Loucy (cell line): ENCODE data around the gene BIK.
A peak's percentile ranks its signal among the peaks of the same experiment; 100 is the strongest.

ENCODE experiments used
- H2AFZ ChIP-seq: fragments of 200-600 bp; sonication (generic); 2 replicates; pipeline ENCODE4 v1.6.0; 2016; ENCODE audit warnings: antibody characterized with exemption, mild to moderate bottlenecking, low read length, moderate library complexity
- H3F3A ChIP-seq: fragments of 200-600 bp; 2 replicates; pipeline ENCODE4 v1.6.0; 2016; ENCODE audit warnings: antibody characterized with exemption, low read depth, mild to moderate bottlenecking
- H3K27me3 ChIP-seq: fragments of 200-600 bp; sonication (generic); 2 replicates; pipeline ENCODE4 v1.6.1; 2014; ENCODE audit warnings: low read length, mild to moderate bottlenecking; ENCODE audit not compliant: insufficient read depth, poor library complexity, severe bottlenecking
- H3K36me3 ChIP-seq: fragments of 200-600 bp; sonication (generic); 2 replicates; pipeline ENCODE4 v1.6.1; 2016; ENCODE audit warnings: low read length; ENCODE audit not compliant: insufficient read depth
- H3K4me1 ChIP-seq: fragments of 200-600 bp; sonication (generic); 2 replicates; pipeline ENCODE4 v1.5.1; 2014; ENCODE audit warnings: low read length, mild to moderate bottlenecking; ENCODE audit not compliant: insufficient read depth, poor library complexity, severe bottlenecking
- H3K4me2 ChIP-seq: fragments of 200-600 bp; sonication (generic); 2 replicates; pipeline ENCODE4 v1.6.0; 2014; ENCODE audit warnings: antibody characterized with exemption, low read length, low read depth, mild to moderate bottlenecking; ENCODE audit not compliant: poor library complexity, severe bottlenecking
- H3K4me3 ChIP-seq: fragments of 200-600 bp; sonication (generic); 2 replicates; pipeline ENCODE4 v1.5.1; 2014; ENCODE audit warnings: low read length, mild to moderate bottlenecking, mixed read lengths; ENCODE audit not compliant: poor library complexity, severe bottlenecking
- H3K79me2 ChIP-seq: fragments of 200-600 bp; sonication (generic); 2 replicates; pipeline ENCODE4 v1.6.1; 2014; ENCODE audit warnings: low read length; ENCODE audit not compliant: insufficient read depth
- H3K9ac ChIP-seq: fragments of 200-600 bp; sonication (generic); 2 replicates; pipeline ENCODE4 v1.6.0; 2014; ENCODE audit warnings: mild to moderate bottlenecking, low read depth, low read length, moderate library complexity; ENCODE audit not compliant: poor library complexity, severe bottlenecking
- H3K9me2 ChIP-seq: fragments of 200-600 bp; sonication (generic); replicated peaks from 2 replicates; pipeline ENCODE4 v1.6.1; 2016; ENCODE audit warnings: low read depth, low read length, mixed read lengths
- H3K9me3 ChIP-seq: fragments of 200-600 bp; sonication (generic); 2 replicates; pipeline ENCODE4 v1.6.1; 2014; ENCODE audit warnings: mild to moderate bottlenecking, antibody characterized with exemption, low read length, low read depth; ENCODE audit not compliant: insufficient read depth
- H4K20me1 ChIP-seq: fragments of 200-600 bp; sonication (generic); 2 replicates; pipeline ENCODE4 v1.6.0; 2014; ENCODE audit warnings: antibody characterized with exemption, low read length, mild to moderate bottlenecking; ENCODE audit not compliant: insufficient read depth, poor library complexity, severe bottlenecking
- EZH2phosphoT487 ChIP-seq: fragments of 200-600 bp; IDR thresholded peaks from 2 replicates; pipeline ENCODE4 v1.6.1; 2018; ENCODE audit warnings: antibody characterized with exemption, mild to moderate bottlenecking, moderate library complexity, borderline replicate concordance
- TF ChIP-seq, protein P1 (sequence below): fragments of 200-600 bp; sonication (generic); conservative IDR thresholded peaks from 2 replicates; pipeline ENCODE4 v1.5.1; 2014; ENCODE audit warnings: mild to moderate bottlenecking, antibody characterized with exemption, low read length

The BIK gene

DNA sequence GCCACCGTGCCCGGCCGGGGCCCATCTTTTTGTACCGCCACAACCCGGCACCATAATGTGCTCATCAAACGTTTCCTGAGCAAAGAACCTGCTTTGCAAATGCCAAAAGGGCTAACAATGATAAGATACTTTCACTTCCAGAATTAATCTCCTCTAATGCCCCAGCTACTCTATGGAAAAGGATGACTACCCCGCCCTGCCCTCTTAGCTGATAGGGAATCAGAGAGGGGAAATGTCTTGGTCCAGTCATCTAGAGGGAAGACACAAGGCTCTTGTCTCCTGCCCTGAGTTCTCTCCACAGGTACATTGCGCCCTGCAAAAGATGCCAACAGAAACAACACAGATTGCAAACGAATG is 21.9 kb upstream of the BIK start:
- H3K27me3 ChIP-seq, result no peaks in the 10 kb centered on the region
- no peaks in the 10 kb centered on the region for H3K4me1 ChIP-seq
- H3K9me3 ChIP-seq, result no peaks in the 10 kb centered on the region
- H3K79me2 ChIP-seq, result no peaks in the 10 kb centered on the region
- H3K4me2 ChIP-seq, result peak overlapping the region; percentile 91
- peak overlapping the region; percentile 81 for H3K9ac ChIP-seq
- no peaks in the 10 kb centered on the region for H3F3A ChIP-seq
- no peaks in the 10 kb centered on the region for H3K9me2 ChIP-seq
- H2AFZ ChIP-seq, result peak overlapping the region; percentile 81
- no peaks in the 10 kb centered on the region for H4K20me1 ChIP-seq
- peak overlapping the region; percentile 90 for H3K4me3 ChIP-seq
- no peaks in the 10 kb centered on the region for H3K36me3 ChIP-seq
- no peak for TF ChIP-seq EZH2phosphoT487
- TF ChIP-seq, protein P1, sequence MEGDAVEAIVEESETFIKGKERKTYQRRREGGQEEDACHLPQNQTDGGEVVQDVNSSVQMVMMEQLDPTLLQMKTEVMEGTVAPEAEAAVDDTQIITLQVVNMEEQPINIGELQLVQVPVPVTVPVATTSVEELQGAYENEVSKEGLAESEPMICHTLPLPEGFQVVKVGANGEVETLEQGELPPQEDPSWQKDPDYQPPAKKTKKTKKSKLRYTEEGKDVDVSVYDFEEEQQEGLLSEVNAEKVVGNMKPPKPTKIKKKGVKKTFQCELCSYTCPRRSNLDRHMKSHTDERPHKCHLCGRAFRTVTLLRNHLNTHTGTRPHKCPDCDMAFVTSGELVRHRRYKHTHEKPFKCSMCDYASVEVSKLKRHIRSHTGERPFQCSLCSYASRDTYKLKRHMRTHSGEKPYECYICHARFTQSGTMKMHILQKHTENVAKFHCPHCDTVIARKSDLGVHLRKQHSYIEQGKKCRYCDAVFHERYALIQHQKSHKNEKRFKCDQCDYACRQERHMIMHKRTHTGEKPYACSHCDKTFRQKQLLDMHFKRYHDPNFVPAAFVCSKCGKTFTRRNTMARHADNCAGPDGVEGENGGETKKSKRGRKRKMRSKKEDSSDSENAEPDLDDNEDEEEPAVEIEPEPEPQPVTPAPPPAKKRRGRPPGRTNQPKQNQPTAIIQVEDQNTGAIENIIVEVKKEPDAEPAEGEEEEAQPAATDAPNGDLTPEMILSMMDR, result no peak

DNA sequence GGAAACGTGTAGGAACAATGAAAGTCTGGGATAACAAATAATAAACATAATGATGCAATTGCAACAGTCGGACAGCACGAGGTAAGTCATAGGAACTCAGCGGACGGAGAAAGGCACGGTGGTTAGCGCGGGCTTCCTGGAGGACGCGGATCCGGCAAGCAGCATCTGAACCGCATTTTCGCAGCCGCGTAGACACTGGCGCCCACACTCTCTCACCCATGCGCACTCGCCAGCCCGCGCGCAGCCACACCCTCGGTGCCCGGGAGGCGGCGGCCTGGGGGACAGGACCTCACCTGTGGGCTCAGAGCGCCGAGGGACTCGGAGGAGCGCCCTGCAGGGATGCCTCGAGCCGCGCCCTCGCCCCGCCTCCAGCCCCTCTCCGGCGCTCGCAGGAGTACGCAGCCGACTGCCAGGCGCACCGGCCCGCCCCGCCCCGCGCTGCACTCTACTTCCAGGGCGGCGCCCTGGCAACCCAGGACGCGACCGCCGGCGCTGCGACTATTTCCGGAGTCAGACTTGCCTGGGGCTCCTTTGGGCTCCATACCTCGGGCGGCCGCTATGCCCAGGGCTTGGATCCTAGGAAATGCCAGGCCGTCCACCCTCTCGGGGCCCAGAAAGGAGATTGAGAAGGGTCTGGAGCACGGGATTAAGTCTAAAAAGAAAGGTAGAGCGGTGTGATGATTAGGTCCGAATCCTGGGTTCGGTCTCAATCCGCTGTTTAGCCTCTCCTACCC is 21.4 kb upstream of the BIK start, which contains the start of gene TTLL1:
TSS of gene TTLL1 (minus strand) at position 408 of the 734 bp plus-strand sequence. CDS start 13,805 bp downstream, outside the sequence.
- Histone ChIP-seq H3K9ac (peak within 1 kb of the TSS; percentile 81), H3K36me3 (no peaks in the 10 kb centered on the region), H3F3A (no peaks in the 10 kb centered on the region), H3K9me2 (no peaks in the 10 kb centered on the region), H3K4me1 (no peaks in the 10 kb centered on the region), H3K9me3 (no peaks in the 10 kb centered on the region), H3K4me2 (peak within 1 kb of the TSS; percentile 91), H2AFZ (peak within 1 kb of the TSS; percentile 90), H4K20me1 (no peaks in the 10 kb centered on the region), H3K27me3 (no peaks in the 10 kb centered on the region), H3K79me2 (no peaks in the 10 kb centered on the region), H3K4me3 (peak within 1 kb of the TSS; percentile 90)
- TF ChIP-seq, protein P1, result no peak
- no peak for TF ChIP-seq EZH2phosphoT487

DNA sequence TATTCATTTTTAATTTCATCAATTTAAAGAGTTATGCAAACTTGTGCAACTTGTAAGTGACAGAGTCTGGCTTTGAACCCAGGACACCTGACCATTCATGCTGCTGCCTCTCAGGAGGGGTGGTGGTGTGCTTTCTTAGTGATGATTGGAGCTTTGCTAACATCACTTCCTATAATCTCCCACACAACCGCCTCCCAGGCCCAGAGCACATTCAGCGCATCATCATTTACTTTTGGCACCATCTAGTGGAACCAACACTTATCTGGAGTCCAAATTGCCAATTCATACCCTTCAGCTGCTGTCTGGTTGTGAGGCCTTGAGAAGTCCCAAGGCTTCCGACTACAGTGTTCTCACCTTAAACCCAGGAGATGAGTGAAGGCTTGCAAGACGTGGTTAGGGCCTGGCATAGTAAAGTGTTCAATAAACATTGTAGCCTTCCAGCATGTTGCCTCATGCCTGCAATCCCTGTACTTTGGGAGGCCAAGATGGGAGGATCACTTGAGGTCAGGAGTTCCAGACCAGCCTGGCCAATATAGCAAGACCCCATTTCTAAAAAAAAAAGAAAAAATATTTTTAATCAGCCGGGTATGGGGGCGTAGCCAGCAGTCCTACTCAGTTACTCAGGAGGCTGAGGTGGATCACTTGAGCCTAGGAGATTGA is 20.3 kb upstream of the BIK start:
- Histone ChIP-seq H3K4me2 (peak overlapping the region; percentile 80), H3K9me2 (no peaks in the 10 kb centered on the region), H3F3A (no peaks in the 10 kb centered on the region), H3K4me1 (no peaks in the 10 kb centered on the region), H2AFZ (no peak overlapping the region), H3K79me2 (no peaks in the 10 kb centered on the region), H4K20me1 (no peaks in the 10 kb centered on the region), H3K9ac (no peak overlapping the region), H3K4me3 (no peak overlapping the region), H3K9me3 (no peaks in the 10 kb centered on the region), H3K36me3 (no peaks in the 10 kb centered on the region), H3K27me3 (no peaks in the 10 kb centered on the region)
- TF ChIP-seq, protein P1, result peak; percentile 59
- no peak for TF ChIP-seq EZH2phosphoT487
